Head of caudate nucleus (tissue), 42 donors: ENCODE measurements around the gene C1QTNF1.
"Not testable (repeated sequence)": the region's sequence is repeated elsewhere in the genome, so short reads cannot be mapped to it uniquely, and the experiment has no call there.

Experiments
- DNase-seq, 42 donors: peaks; one replicate each; pipeline versions ENCODE4 v3.0.0 to v3.0.0-alpha.2; 2020 to 2021; ENCODE audit warnings: mixed read lengths in 7 of 42
- intact Hi-C: fragments of 100-400 bp; cut with DNase I; formaldehyde crosslinking; loops from one replicate; pipeline ENCODE4 v1.15.0; 2022

Gene C1QTNF1

DNA sequence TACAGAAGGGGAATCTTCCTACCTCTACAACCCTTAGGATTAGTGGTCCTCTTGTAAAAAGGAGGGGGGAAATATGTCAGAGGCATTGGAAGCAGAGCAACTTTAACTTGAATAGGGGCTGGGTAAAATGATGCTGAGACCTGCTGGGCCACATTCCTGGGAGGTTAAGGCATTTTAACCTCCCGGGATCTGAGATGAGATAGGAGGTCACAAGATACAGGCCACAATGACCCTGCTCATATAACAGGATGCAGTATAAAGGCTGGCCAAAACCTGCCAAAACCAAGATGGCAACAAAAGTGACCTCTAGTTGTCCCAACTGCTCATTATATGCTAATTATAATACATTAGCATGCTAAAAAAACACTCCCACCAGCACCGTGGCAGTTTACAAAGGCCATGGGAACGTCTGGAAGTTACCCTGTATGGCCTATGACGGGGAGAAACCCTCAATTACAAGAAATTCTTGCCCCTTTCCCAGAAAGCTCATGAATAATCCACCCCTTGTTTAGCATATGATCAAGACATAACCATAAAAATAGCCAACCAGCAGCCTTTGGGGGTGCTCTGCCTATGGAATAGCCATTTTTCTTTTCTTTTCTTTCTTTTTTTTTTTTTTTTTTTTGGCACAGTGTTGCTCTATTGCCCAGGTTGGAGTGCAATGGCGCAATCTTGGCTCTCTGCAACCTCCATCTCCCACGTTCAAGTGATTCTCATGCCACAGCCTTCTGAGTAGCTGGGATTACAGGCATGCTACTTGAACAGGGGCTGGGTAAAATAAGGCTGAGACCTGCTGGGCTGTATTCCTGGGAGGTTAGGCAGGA is 6.2 kb upstream of the C1QTNF1 start:
- intact Hi-C loops = no loop called here
- DNase-seq = peak in 2 of 42 donors; percentile 2 to 3

DNA sequence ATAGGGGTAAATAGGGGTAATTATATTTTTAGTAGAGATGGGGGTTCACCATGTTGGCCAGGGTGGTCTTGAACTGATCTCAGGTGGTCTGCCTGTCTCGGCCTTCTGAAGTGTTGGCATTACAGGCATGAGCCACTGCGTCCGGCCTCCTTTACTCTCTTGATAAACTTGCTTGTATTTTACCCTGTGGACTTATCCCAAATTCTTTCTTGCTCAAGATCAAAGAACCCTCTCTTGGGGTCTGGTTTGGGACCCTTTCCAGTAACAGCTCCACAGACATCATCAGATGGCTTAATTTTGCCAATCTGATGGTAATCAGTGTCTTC is 5.6 kb upstream of the C1QTNF1 start:
- no peak for DNase-seq
- intact Hi-C loops = no loop called here

DNA sequence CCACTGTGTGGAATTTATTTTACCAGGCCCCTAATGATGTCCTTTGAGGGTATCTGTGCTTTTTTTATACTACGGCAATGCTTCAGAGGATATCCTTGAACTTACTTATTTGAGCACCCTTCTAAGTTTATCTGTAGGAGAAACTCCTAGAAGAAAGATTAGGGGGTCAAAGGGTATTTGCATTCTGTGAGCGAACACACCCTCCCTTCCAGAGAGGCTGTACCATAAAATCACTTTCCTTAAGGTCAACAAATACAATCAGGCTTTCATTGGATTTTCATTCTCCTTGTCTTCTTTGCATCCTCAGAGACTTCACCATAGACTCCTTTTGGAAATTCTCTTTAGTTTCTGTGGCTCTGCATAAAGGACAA is 4.7 kb upstream of the C1QTNF1 start:
- no peak for DNase-seq
- intact Hi-C loops = no loop called here

DNA sequence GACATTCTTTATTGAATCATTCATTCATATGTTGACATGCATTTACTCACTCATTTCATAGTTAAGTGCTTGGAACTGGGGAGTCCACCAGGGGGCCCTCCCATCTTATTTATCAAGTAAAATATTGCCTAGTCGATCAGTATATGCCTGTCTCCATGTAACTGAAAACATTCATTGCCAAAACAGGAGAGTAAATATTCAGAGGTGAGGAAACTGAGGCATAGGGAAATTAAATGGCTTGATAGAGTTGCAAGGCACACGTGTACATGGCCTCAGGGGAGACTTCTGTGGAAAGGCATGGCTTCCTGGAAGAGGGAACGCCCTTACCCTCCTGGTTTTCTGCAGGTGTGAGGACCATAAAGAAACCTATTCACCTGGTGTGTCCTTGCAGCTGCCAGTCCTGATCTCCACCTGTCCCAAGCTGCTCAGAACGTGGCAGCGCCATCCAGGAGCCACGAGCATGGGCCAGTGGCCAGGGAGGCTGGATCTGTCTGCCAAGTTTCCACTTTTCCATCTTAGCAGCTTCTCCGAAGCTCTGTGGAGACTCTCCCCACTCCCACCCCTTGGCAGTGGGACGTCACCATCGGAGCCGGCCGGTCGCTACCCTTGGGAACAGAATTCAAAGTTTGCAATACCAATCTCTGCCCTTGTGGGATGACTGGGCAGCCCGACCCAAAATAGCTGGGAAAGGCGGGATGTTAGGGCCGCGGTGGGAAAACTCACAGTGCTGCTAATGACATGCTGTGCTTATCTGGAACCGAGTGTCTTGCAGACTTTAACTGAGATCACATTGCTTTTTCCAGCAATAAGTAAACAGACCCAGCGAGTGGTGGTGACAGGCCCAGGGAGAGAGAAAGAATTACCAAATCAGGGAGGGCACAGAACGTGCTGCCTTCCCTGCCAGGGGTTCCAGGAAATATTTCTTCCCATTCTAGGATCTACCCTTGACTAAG is 4.1 kb upstream of the C1QTNF1 start:
- intact Hi-C loops = no loop called here
- DNase-seq = peak in 32 of 42 donors; percentile 32 to 80 (median 57)

DNA sequence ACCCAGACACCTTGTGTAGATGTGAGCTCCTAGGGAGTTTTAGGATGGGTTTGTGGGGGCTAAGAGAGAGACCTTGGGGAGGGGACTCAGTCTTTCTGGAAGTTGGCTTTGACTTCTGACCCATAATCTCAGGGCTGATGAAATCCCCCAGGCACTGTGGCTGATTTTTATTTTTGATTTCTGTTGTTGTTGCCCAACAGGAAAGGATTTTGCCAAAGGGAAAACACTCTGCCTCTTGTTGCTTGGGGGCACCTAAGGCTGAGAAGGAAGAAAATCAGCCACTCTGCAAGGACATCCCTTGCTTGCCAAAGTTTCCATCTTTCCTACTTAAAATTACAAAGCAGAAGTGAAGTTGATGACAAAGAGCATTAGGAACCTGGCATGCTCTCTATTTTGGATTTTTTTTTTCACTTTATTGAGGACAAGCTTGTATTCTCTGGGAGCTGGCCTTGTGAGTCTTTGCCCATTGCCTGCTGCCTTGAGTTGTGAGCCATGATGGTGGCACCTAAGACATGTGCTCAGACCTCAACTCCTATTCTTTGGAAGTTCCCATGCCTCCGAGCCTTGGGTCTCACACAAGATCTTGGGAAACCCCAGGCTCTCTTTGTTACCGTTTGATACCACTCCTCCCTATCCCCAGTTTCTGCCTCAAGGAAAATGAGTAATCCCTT is 3.2 kb upstream of the C1QTNF1 start:
- intact Hi-C loops = no loop called here
- DNase-seq = peak in 4 of 42 donors; percentile 6 to 14 (median 8)

DNA sequence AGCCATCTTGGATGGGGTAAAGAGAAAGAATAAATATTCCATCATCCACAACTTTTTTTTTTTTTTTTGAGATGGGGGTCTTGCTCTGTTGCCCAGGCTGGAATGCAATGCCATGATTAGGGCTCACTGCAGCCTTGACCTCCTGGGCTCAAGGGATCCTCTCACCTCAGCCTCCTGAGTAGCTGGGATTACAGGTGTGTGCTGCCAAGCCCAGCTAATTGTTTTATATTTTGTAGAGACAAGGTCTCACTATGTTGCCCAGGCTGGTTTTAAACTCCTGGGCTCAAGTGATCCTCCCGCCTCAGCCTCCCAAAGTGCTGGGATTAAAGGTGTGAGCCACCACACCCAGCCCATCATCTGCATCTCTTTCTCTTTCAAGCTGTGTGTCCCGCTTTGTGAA is 2.0 kb upstream of the C1QTNF1 start:
- peak in 3 of 42 donors; percentile 1 to 16 (median 5) for DNase-seq
- intact Hi-C loops = not testable (repeated sequence)

DNA sequence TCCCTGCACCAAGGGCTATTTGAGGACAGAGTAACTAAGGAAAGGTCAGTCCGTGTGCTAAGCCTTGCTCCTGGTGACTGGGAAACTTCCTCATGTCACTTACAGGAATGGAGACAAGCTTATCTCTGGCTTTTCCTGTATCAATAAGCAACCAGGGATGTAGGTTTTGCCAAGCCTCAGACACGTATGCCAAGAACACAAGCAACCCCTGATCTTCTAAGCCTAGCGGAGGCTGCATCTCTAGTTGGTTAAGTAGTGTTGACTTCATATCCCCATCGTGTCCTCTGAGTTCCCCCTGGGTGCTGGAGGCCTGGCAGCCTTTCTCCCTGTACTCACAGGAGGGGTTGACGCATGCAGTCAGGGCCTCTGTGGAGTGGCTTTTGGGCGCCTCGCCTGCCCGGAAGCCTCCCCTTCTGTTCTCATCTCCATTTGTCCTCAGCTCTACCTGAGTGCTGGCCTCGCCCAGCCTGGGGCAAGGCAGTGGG is 1.4 kb upstream of the C1QTNF1 start:
- intact Hi-C loops = no loop called here
- peak in 7 of 42 donors; percentile 2 to 29 (median 8) for DNase-seq

DNA sequence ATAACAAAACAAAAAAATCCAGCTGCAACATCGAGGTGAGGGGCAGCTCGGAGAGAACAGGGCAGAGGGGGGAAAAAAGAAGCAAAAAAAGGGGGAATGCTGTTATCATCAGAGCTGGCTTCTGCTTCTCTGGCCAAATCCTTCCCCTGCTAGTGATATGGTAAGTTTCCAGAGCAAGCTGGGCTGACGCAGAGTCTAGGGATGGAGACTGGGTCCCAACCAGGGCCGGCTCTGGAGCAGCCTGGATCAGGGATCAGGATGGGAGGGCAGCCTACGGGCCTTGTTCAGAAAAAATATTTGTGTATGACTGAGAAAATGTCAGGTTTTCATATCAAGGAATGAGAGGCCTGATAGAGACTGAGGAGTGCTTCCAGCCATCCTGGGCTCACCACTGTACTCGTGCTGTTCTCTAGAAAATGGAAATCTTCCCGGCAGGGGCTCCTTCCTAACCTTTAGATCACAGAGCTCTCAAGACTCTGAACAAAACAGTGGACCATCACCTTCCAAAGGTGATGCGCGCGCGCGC is 726 bp upstream of the C1QTNF1 start:
- DNase-seq = peak in 8 of 42 donors; percentile 0 to 37 (median 10)
- intact Hi-C loops = no loop called here

DNA sequence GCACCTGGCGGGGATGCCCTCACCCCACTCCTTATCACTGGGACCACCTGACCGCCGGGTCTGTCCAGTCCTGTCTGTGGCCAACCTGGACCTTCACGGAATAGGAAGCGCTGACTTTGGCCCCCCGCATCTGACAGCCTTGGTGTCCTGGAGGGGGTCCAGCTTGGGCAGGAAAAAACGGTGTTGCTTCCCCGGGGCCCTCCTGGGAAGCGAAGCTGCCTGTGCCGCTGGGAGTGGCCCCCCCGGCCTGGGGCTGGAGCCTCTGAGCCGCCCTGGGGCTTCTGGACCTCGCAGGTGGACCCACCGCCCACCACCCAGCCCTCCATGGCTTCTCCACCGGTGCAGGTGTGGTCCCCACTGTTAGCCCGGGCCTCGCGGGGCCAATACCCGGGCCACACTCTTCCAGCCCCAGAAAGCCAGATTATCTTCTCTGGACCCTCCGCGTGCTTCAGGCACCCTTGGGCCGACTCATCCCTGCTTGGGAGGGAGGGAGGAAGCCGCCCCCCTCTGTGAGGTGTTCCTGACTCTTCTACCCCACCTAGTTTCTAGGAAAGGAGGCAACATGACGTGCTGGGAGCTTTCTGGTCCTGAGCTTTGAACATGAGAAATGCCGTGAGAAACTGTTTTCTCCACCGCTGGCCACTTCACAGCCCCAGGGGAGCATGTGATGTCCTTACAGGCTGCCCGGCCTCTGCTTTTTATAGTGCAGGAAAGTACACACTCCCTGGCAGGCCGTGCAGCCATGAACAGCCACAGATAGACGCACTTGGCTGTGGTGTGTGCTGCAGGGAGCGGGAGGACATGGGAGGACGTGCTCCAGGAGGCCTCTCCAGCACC is 1.1 kb downstream of the C1QTNF1 start:
- intact Hi-C loops = no loop called here
- peak in 9 of 42 donors; percentile 4 to 39 (median 17) for DNase-seq

DNA sequence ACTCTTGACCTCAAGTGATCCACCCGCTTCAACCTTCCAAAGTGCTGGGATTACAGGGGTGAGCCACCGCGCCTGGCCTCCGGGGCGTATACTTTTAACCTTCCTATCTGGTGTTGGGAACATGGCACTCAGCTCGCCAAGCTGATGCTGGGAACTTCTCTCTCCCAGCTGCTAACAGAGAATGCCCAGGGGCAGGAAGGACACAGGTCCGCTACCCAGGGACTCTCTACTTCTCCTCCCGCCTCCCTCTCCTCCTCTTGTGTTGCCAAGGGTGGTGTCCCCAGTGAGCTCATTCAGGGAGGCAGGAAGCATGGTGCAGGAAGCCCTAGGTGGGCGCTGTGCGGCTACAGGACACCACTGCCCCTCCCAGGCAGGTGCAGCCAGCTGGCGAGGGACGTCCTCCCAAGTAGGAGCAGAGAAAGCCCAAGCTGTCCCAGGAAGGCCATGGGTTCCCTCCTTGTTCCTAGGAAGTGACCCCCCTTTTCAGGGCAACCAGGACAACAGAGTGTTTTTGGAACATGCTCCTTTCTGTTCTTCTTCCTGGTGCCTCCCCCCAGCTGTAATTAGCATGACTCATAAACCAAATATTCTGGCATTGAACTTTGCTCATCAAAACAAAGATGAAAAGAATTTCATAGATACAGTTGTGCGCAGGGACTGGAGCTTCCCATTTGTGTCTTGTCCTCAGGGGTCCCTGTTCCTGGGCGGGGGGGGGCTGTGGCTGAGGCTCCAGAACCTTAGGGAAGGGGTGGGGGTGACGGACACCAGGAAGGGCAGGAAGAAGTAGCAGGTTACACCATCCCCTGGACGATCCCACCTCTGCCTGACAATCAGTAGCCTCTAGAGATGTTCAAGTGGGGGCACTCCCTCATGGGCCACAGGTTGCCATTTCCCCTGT is 2.7 kb downstream of the C1QTNF1 start:
- peak in 6 of 42 donors; percentile 6 to 29 (median 18) for DNase-seq
- intact Hi-C loops = no loop called here

DNA sequence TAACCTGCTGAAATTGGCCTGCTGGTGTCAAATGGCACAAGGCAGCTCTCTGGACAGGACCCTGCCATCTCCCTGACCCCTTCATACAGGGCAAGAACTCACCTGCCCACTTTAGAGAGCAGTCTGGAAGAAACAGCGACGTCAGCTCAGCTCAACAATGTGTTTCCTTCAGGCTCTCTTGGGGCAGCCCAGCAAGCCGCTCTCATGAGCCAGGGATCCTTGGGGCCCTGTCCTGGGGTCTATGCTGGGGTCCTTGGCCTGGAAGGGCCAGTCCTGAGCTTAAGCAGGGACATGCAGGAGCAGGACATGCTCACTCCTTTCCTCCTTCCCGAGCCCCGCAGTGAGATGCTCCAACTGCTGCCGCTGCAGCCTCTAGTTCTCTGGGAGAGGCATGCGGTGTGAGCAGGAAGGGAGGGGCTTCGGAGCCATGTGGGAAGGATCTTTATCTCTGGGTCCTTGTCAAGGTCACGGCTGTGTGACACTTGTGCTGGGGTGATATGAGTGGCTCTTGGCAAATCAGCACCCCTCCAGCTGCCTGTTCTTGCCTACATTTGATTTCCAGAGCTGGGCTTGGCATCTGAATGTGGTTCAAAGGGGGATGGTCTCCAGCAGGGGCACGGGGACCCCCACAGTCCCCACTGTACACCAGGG is 3.4 kb downstream of the C1QTNF1 start:
- intact Hi-C loops = no loop called here
- peak in 4 of 42 donors; percentile 13 to 33 (median 20) for DNase-seq

DNA sequence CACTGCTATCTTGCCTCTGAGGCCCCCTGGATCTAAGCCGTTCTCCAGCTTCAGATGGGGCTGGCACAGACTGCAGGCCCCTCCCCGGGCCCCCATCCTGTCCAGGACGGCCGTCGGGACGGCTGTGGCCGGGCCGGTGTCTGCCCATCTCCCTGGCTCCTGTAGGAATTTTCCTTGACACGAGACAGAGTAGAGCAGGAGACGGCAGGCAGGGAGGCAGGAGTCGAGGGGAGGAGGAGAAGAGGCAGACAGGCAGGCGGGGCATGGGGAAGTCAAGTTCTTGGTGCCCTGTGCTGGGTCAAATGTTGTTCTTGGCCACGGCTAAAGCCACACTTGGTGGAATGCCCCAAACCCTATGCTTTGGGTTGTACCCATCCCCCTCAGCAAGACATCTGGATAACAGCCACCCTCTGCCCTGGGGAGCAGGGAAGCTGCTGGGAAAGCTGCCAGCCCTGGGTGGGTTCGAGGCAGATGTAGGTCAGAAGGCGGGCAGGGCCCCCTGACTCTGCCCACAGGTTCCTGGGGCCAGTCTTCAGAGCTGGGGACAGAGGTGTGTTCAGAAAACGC is 4.0 kb downstream of the C1QTNF1 start:
- intact Hi-C loops = no loop called here
- DNase-seq = peak in 2 of 42 donors; percentile 23 to 30

DNA sequence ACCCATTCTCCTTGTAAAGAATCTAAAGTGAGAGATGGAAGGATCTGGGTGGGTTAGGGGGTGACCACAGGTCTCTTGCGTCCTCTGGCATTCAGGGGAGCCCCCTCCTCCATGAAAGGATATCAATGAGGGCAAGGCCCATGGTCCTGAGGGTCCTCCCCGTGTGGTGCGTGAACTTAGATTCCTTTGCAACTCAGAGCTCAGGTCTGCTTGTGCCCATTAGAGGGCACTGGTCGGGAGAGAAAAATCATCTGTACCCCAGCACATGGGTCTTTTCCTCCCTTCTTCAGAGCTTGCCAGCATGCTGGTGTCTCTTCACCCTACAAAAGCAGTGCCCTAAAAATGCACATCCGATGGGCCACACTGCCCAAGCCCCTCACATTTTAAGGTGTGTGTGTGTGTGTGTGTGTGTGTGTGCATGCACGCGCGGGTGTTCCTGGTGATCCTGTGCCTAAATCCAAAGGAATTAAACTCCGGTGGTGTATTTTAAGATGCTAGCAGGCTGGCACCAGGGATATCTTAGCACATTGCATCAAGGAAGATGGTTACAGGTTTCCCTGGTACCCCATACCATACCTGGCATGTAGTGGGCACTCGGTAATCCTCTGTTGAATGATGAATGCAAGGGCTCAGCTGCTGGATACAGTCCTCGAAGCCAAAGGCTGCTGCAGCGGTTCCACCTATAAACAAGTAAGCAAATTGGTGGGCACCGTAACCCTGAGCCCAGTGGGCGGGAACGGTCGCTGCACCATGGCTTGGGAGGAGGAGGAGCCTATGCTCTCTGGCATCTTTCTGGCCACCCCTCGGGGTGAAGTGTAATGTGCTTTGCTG is 4.7 kb downstream of the C1QTNF1 start:
- DNase-seq = peak in 1 of 42 donors; percentile 28
- intact Hi-C loops = no loop called here

DNA sequence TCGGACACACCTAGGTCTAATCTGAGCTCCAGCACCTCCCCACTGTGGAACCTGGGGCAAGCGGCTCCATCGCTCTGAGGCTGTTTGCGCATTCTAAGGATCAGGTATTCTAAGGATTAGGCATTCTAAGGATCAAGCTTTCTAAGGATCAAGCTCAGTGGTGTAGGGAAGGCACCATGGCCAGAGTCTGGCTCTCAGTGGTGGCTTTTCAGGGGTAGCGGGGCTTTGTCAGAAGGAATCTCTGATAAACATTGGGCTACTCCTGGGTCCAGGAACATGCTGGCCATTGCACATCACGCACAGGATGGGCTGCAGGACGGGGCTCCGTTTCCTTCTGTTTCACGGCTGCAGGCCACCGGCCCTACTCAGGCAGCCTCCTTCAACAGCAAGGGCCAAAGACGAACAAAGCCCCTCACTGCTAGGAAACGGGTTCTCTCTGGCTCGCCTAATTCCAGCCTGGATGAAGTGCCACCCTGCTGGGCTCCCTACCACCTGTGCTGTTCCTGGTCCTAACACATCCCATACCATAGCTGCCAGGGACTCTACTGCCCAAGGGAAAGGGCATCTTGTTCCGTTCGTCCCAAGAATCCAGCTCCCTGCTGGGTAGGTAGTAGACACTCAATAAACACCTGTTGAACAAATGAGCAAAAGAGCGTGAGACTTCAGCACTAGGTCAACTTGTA is 5.5 kb downstream of the C1QTNF1 start:
- peak in 1 of 42 donors; percentile 0 for DNase-seq
- intact Hi-C loops = no loop called here

DNA sequence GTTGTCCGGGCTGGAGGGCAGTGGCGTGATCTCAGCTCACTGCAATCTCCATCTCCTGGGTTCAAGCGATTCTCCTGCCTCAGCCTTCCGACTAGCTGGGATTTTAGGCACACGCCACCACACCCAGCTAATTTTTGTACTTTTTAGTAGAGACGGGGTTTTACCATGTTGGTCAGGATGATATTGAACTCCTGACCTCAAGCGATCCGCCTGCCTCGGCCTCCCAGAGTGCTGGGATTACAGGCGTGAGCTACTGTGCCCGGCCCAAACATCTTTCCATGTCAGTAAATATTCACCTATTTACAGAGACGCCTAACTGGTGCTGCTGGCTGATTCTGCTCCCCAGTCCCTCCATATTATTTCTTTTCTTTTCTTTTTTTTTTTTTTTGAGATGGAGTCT is 6.7 kb downstream of the C1QTNF1 start:
- intact Hi-C loops, DNase-seq: not testable (repeated sequence)
